Measurements from ENCODE around the gene AFAP1.

Gene AFAP1

GRCh38 chr4:7710576-7711306, 228.9 kb downstream of the AFAP1 start:
- DNase-seq: no peak

DNA sequence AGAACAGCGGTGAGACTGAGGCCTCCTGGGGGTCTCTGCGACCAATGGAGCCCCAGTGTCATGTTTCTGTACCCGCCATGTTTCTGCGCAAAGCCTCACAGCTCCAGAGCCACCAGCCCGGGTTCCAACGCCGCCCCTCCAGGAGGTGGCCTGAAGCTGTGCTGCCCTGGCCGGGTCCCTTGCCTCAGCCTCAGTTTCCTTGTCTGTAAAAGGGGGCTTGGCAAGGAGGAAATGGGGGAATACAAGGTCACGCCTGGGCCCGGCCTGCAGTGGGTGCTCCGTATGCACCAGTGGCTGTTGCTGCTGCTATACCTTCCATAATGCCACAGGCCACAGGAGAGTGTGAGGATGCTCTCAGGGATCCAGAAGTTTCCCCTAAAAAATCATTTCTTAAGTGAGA, 229.5 kb downstream of the AFAP1 start:
- DNase-seq: no peak

DNA sequence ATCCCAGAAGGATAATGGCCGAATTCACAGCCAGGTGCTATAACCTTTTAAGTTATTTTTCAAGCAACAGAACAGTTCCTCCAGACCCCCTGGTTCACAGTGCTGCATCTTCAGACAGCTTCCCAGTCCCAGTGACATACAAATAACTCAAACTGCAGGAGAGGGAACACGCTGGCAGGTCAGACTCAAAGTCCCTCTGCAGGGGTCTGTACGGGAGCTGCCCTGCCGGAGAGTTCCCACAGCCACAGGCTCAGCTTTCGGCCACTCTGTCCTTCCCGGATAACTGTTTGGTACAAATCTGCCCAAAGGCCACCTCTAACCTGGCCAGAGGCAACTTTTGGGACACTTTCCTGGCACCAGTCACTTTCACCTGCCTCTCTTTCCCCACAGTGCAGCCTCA, 230.2 kb downstream of the AFAP1 start:
- DNase-seq: no peak

- no peak for DNase-seq
These were observed 230.7 kb downstream of the AFAP1 start for GRCh38 chr4:7708981-7709380.
